Neural cell (in vitro differentiated cells): ENCODE data around the gene PIM3. TPM values are rescaled to one million over a fixed set of nuclear protein-coding genes. Genes with fewer than 3 reads are reported as not detected.

Experiments used
- H2AFZ ChIP-seq: fragments of 200-600, 300-800 bp; sonication (generic), shearing (Covaris generic); 2 replicates; pipeline ENCODE4 v1.6.0; 2014; ENCODE audit warnings: low read depth, mild to moderate bottlenecking, antibody characterized with exemption, low read length, moderate library complexity
- H3F3A ChIP-seq: fragments of 200-600 bp; shearing (Covaris generic); 2 replicates; pipeline ENCODE4 v1.6.1; 2016; ENCODE audit warnings: mild to moderate bottlenecking, moderate library complexity, mixed read lengths, antibody characterized with exemption, low read length; ENCODE audit not compliant: insufficient read depth, poor library complexity, severe bottlenecking
- H3K27ac ChIP-seq: fragments of 200-600, 300-800 bp; sonication (generic), shearing (Covaris generic); 2 replicates; pipeline ENCODE4 v1.5.1; 2014; ENCODE audit warnings: mild to moderate bottlenecking, low read length, moderate library complexity
- H3K27me3 ChIP-seq: fragments of 300-800, 200-600 bp; sonication (generic), shearing (Covaris generic); 2 replicates; pipeline ENCODE4 v1.6.0; 2014; ENCODE audit warnings: mild to moderate bottlenecking, low read depth, low read length, moderate library complexity; ENCODE audit not compliant: insufficient read depth
- H3K36me3 ChIP-seq: fragments of 300-800, 200-600 bp; sonication (generic), shearing (Covaris generic); 2 replicates; pipeline ENCODE4 v1.5.1; 2014; ENCODE audit warnings: mild to moderate bottlenecking, antibody characterized with exemption, low read length, moderate library complexity; ENCODE audit not compliant: insufficient read depth
- H3K4me2 ChIP-seq: fragments of 300-800, 200-600 bp; sonication (generic), shearing (Covaris generic); 2 replicates; pipeline ENCODE4 v1.6.0; 2014; ENCODE audit warnings: mild to moderate bottlenecking, low read length
- H3K4me3 ChIP-seq: fragments of 300-800, 200-600 bp; sonication (generic), shearing (Covaris generic); 2 replicates; pipeline ENCODE4 v1.5.1; 2014; ENCODE audit warnings: mild to moderate bottlenecking, low read length, moderate library complexity
- H3K79me2 ChIP-seq: fragments of 200-600 bp; shearing (Covaris generic); replicated peaks from 2 replicates; pipeline ENCODE4 v1.6.0; 2014; ENCODE audit warnings: mild to moderate bottlenecking, low read length, moderate library complexity; ENCODE audit not compliant: insufficient read depth
- H3K9ac ChIP-seq: fragments of 300-800, 200-600 bp; sonication (generic), shearing (Covaris generic); 2 replicates; pipeline ENCODE4 v1.6.1; 2016; ENCODE audit warnings: mild to moderate bottlenecking, low read length, mixed read lengths
- H3K9me2 ChIP-seq: fragments of 200-600 bp; shearing (Covaris generic); 2 replicates; pipeline ENCODE4 v1.6.1; 2016; ENCODE audit warnings: mild to moderate bottlenecking, low read length, mixed read lengths; ENCODE audit not compliant: insufficient read depth
- H3K9me3 ChIP-seq: fragments of 200-600, 300-800 bp; sonication (generic), shearing (Covaris generic); 2 replicates; pipeline ENCODE4 v1.6.1; 2016; ENCODE audit warnings: mild to moderate bottlenecking, mixed run types, low read length, moderate library complexity, mixed read lengths
- H4K20me1 ChIP-seq: fragments of 200-600 bp; shearing (Covaris generic); 2 replicates; pipeline ENCODE4 v1.6.1; 2016; ENCODE audit warnings: mild to moderate bottlenecking, mixed run types; ENCODE audit not compliant: insufficient read depth
- CTCF ChIP-seq: fragments of 450-650 bp; IDR thresholded peaks from 2 replicates; pipeline ENCODE4 v1.5.1; 2014; ENCODE audit warnings: antibody characterized with exemption, mild to moderate bottlenecking, moderate library complexity; ENCODE audit not compliant: poor library complexity, severe bottlenecking
- EP300 ChIP-seq: fragments of 450-650 bp; conservative IDR thresholded peaks from 2 replicates; pipeline ENCODE4 v1.6.1; 2014; ENCODE audit warnings: antibody characterized with exemption, mild to moderate bottlenecking, moderate library complexity; ENCODE audit not compliant: poor library complexity, severe bottlenecking
- EZH2 ChIP-seq: fragments of 200-600, 300-800 bp; shearing (Covaris generic), sonication (generic); IDR thresholded peaks from 2 replicates; pipeline ENCODE4 v1.6.1; 2014; ENCODE audit warnings: antibody characterized with exemption, low read length, borderline replicate concordance, mild to moderate bottlenecking; ENCODE audit not compliant: insufficient read depth, poor library complexity, severe bottlenecking
- MXI1 ChIP-seq: fragments of 450-650 bp; conservative IDR thresholded peaks from 2 replicates; pipeline ENCODE4 v1.6.1; 2014; ENCODE audit warnings: antibody characterized with exemption, mild to moderate bottlenecking; ENCODE audit not compliant: poor library complexity, severe bottlenecking
- POLR2AphosphoS5 ChIP-seq: IDR thresholded peaks from 2 replicates; pipeline ENCODE4 v1.6.1; 2012
- RAD21 ChIP-seq: fragments of 450-650 bp; conservative IDR thresholded peaks from 2 replicates; pipeline ENCODE4 v1.6.1; 2014; ENCODE audit warnings: antibody characterized with exemption, mild to moderate bottlenecking, moderate library complexity
- SMC3 ChIP-seq: fragments of 450-650 bp; conservative IDR thresholded peaks from 2 replicates; pipeline ENCODE4 v1.6.1; 2014; ENCODE audit warnings: antibody characterized with exemption, mild to moderate bottlenecking, moderate library complexity; ENCODE audit not compliant: poor library complexity
- TAF1 ChIP-seq: IDR thresholded peaks from 2 replicates; pipeline ENCODE4 v1.6.1; 2012; ENCODE audit warnings: low read depth
- polyA plus RNA-seq: library from polyadenylated mRNA; depleted of rRNA; stranded (reverse); fragments of >200 nt; gene quantifications from 2 replicates; pipeline ENCODE4 v1.2.3, GENCODE V29; 2014
- TF ChIP-seq, protein P1 (sequence below): IDR thresholded peaks from 2 replicates; pipeline ENCODE4 v1.6.1; 2012; ENCODE audit warnings: borderline replicate concordance

The PIM3 gene
- polyA plus RNA-seq, 1 donor from 2014 or later: 28.7 TPM

DNA sequence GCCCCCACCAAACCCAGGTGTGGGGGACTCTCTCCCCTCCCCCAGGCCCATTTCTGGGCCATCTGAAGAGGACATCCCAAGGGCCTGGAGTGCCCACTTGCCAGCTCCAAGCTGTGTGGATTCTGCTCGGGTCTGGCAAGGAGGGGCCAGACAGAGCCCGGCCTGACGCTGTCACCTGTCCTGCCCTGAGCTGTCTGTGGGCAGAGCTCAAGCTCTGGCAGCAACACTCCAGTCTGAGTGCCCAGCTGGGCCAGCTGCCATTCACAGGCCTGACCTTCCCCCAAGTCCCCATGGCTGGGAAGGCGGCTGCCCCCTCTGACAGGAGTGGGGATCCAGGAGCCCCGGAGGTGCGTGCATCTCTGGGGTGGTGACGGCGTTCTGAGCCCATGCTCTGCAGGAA lies 6.2 kb upstream of the PIM3 start:
- Histone ChIP-seq H3K36me3 (no peaks in the 10 kb centered on the region), H3K27ac (no peak overlapping the region), H3K27me3 (no peaks in the 10 kb centered on the region), H3K79me2 (no peaks in the 10 kb centered on the region), H3K9me3 (no peaks in the 10 kb centered on the region), H3K9ac (no peak overlapping the region), H3K4me3 (no peak overlapping the region), H2AFZ (no peak overlapping the region), H4K20me1 (no peaks in the 10 kb centered on the region), H3K9me2 (no peaks in the 10 kb centered on the region), H3K4me2 (no peak overlapping the region), H3F3A (no peaks in the 10 kb centered on the region)
- TF ChIP-seq EZH2: no peak
- TF ChIP-seq CTCF: no peak
- no peak for TF ChIP-seq EP300
- no peak for TF ChIP-seq TAF1

- Histone ChIP-seq H3F3A (no peaks in the 10 kb centered on the region), H3K27me3 (no peaks in the 10 kb centered on the region), H2AFZ (no peak overlapping the region), H3K4me3 (no peak overlapping the region), H3K27ac (no peak overlapping the region), H3K9ac (no peak overlapping the region), H3K9me2 (no peaks in the 10 kb centered on the region), H3K9me3 (no peaks in the 10 kb centered on the region), H3K79me2 (no peaks in the 10 kb centered on the region), H3K36me3 (no peaks in the 10 kb centered on the region), H3K4me2 (no peak overlapping the region), H4K20me1 (no peaks in the 10 kb centered on the region)
- TF ChIP-seq, protein P1, sequence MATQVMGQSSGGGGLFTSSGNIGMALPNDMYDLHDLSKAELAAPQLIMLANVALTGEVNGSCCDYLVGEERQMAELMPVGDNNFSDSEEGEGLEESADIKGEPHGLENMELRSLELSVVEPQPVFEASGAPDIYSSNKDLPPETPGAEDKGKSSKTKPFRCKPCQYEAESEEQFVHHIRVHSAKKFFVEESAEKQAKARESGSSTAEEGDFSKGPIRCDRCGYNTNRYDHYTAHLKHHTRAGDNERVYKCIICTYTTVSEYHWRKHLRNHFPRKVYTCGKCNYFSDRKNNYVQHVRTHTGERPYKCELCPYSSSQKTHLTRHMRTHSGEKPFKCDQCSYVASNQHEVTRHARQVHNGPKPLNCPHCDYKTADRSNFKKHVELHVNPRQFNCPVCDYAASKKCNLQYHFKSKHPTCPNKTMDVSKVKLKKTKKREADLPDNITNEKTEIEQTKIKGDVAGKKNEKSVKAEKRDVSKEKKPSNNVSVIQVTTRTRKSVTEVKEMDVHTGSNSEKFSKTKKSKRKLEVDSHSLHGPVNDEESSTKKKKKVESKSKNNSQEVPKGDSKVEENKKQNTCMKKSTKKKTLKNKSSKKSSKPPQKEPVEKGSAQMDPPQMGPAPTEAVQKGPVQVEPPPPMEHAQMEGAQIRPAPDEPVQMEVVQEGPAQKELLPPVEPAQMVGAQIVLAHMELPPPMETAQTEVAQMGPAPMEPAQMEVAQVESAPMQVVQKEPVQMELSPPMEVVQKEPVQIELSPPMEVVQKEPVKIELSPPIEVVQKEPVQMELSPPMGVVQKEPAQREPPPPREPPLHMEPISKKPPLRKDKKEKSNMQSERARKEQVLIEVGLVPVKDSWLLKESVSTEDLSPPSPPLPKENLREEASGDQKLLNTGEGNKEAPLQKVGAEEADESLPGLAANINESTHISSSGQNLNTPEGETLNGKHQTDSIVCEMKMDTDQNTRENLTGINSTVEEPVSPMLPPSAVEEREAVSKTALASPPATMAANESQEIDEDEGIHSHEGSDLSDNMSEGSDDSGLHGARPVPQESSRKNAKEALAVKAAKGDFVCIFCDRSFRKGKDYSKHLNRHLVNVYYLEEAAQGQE: no peak
- TF ChIP-seq MXI1 (no peak), EP300 (no peak), EZH2 (no peak), CTCF (no peak), POLR2AphosphoS5 (no peak), TAF1 (no peak), RAD21 (no peak), SMC3 (no peak)
Measured at GRCh38 chr22:49954991-49955580, 5.5 kb upstream of the PIM3 start.
